Activated CD4-positive, alpha-beta T cell treated with anti-CD3 and anti-CD28 coated beads, Interleukin-2, amount 10 ng/mL, durations not matched to agents 7 days and 5 days (primary cell): ENCODE results near the gene STAB2. TPM values are rescaled to one million over a fixed set of nuclear protein-coding genes. Genes with fewer than 3 reads are reported as not detected.

Source experiments
- CTCF ChIA-PET: fragments of 350-600 bp; sonication (Branson Sonifier 250); formaldehyde crosslinking; loops from one replicate; lab custom pipeline; 2021; ENCODE audit warnings: antibody characterized with exemption; lab: Charles Lee
- POLR2A ChIA-PET: fragments of 350-600 bp; sonication (Branson Sonifier 250); formaldehyde crosslinking; loops from one replicate; lab custom pipeline; 2021; ENCODE audit warnings: antibody characterized with exemption; lab: Charles Lee
- DNase-seq: peaks from one replicate; pipeline ENCODE4 v3.0.0-alpha.2; 2020
- H3K27ac Mint-ChIP-seq: one replicate; pipeline ENCODE4 v1.8.0; 2021; ENCODE audit warnings: mild to moderate bottlenecking, moderate library complexity, mixed read lengths
- H3K27me3 Mint-ChIP-seq: one replicate; pipeline ENCODE4 v1.8.0; 2021; ENCODE audit warnings: mixed read lengths
- H3K36me3 Mint-ChIP-seq: one replicate; pipeline ENCODE4 v1.8.0; 2021; ENCODE audit warnings: low read depth, mixed read lengths
- H3K4me1 Mint-ChIP-seq: one replicate; pipeline ENCODE4 v1.8.0; 2021; ENCODE audit warnings: mixed read lengths
- H3K4me3 Mint-ChIP-seq: one replicate; pipeline ENCODE4 v1.8.0; 2021; ENCODE audit warnings: mild to moderate bottlenecking, moderate library complexity, mixed read lengths
- H3K9me3 Mint-ChIP-seq: one replicate; pipeline ENCODE4 v1.8.0; 2021; ENCODE audit warnings: mixed read lengths
- total RNA-seq, 2 experiments: library from RNA; stranded (reverse); gene quantifications; one replicate each; pipeline ENCODE4 v1.2.3, GENCODE V29; 2021

The STAB2 gene
- total RNA-seq, 2 experiments from 2014 or later, result not detected

DNA sequence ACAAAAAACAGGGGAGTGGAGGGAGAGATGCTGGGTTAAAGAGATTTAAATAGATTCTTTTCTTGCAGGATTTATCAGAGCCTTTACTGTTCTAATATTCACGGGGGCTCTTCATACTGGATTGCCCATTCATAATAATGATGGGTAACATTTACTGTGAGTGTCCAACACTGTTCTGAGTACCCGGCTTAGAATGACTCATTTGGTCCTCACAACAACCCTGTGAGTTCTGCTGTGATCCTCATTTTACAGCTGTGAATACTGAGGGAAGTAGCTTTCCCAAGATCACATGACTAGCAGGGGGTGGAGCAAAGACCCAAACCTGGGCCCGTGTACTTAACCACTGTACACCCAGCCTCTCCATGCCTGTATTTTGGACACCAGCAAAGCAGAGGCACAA, 140.6 kb downstream of the STAB2 start:
- Mint-ChIP-seq H3K4me1 (no peaks in the 10 kb centered on the region), H3K36me3 (no peaks in the 10 kb centered on the region), H3K27ac (no peak overlapping the region), H3K4me3 (no peak overlapping the region), H3K27me3 (no peaks in the 10 kb centered on the region), H3K9me3 (no peaks in the 10 kb centered on the region)
- ChIA-PET POLR2A (no interaction called here), CTCF (no interaction called here)
- no peak for DNase-seq

DNA sequence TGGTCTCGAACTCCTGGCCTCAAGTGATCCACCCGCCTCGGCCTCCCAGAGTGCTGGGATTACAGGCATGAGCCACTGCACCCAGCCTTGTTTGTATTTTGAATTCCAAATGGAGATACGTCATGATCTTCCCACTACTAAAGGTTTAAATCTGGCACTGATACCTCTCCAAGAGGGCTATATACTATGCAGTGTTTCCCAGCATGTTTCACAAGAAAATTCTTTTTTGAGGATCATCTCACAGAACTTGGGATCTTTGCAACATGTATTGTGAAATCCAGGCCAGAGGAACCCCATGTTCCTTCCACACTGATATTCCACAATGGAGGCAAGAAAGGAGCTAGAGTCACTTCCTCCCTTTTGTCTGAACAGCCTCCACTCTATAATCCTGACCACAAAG, 141.2 kb downstream of the STAB2 start:
- ChIA-PET CTCF (no interaction called here), POLR2A (no interaction called here)
- H3K27me3 Mint-ChIP-seq, result no peaks in the 10 kb centered on the region
- H3K27ac Mint-ChIP-seq, result no peak overlapping the region
- no peak overlapping the region for H3K4me3 Mint-ChIP-seq
- DNase-seq, result no peak
- H3K9me3 Mint-ChIP-seq, result no peaks in the 10 kb centered on the region
- no peaks in the 10 kb centered on the region for H3K4me1 Mint-ChIP-seq
- no peaks in the 10 kb centered on the region for H3K36me3 Mint-ChIP-seq

DNA sequence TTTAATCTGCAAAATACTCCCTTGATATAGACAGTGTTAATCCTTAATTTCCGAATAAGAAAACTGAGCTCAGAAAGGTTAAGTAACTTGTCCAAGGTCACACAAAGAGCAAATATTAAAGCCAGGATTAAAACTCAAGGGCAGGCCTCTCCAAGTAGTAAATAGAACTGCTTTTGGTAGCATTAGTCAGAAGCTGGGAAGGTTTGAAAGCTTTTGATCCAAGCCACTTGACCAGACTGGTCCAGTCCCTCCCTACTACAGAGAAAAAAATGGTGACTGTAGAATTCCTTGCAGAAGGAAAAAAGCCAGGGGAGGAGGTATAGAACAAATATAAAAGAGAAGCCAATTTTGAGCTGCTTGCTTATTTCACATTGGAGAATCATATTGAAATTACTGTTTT, 142.4 kb downstream of the STAB2 start:
- H3K9me3 Mint-ChIP-seq, result no peaks in the 10 kb centered on the region
- CTCF ChIA-PET, result no interaction called here
- no peak overlapping the region for H3K27ac Mint-ChIP-seq
- H3K4me1 Mint-ChIP-seq, result no peaks in the 10 kb centered on the region
- H3K4me3 Mint-ChIP-seq, result no peak overlapping the region
- no peak for DNase-seq
- POLR2A ChIA-PET, result no interaction called here
- no peaks in the 10 kb centered on the region for H3K36me3 Mint-ChIP-seq
- no peaks in the 10 kb centered on the region for H3K27me3 Mint-ChIP-seq

DNA sequence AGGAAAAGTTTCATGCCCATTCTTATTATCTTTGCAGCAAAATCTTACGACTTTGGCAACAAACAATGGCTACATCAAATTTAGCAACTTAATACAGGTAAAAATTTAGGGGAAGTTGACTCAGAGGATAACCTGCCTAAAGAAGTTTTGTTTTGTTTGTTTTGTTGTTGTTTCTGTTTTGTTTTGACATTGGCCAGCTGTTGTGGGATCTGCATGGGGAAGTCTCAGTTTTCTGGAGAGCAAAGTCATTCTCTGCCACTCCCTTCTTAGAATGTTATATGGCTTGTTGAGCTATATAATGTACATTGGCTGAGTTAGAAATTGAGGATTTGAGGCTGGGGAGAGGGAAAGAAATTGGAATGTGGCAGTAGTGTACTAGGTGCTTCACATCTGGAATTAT, 144.5 kb downstream of the STAB2 start:
- Mint-ChIP-seq H3K4me1 (no peaks in the 10 kb centered on the region), H3K36me3 (no peaks in the 10 kb centered on the region), H3K27me3 (no peaks in the 10 kb centered on the region), H3K4me3 (no peak overlapping the region), H3K27ac (no peak overlapping the region), H3K9me3 (no peaks in the 10 kb centered on the region)
- CTCF ChIA-PET, result no interaction called here
- DNase-seq, result no peak
- POLR2A ChIA-PET, result no interaction called here

DNA sequence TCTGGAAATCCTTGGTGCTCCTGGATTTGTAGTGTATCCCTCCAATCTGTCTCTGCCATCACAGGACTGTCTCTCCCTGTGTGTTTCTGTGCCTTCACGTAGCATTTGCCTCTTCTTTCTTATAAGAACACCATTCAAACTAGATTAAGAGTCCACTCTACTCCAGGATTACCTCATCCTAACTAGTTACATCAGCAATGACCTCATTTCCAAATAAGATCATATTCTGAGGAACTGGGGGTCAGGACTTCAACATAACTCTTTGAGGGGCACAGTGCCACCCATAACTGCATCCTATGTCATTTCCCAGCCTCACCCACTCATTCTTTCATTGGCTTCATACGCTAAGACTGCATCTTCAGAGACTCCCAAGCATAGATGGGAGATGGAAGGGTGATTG, 147.8 kb downstream of the STAB2 start:
- H3K27ac Mint-ChIP-seq, result no peak overlapping the region
- POLR2A ChIA-PET, result no interaction called here
- H3K4me3 Mint-ChIP-seq, result no peak overlapping the region
- no peaks in the 10 kb centered on the region for H3K27me3 Mint-ChIP-seq
- no peaks in the 10 kb centered on the region for H3K36me3 Mint-ChIP-seq
- no peaks in the 10 kb centered on the region for H3K4me1 Mint-ChIP-seq
- H3K9me3 Mint-ChIP-seq, result no peaks in the 10 kb centered on the region
- DNase-seq, result no peak
- CTCF ChIA-PET, result no interaction called here

DNA sequence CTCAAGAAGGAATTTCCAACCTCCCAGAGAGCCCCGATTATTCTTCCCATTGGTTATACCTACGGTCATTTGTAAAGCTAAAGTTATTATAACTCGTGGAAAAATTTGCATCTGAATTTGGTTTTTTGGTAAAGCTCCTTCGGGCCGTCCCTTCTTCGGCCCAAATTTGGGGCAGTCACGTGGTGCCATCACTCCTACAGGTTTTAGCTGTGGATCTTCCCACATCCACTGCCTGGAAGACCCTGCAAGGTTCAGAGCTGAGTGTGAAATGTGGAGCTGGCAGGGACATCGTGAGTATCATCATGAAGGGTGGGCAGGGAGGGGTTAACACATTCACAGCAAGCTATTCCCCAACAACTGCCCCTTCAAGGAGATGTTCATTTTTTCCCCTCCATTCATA, 148.2 kb downstream of the STAB2 start:
- H3K4me3 Mint-ChIP-seq, result no peak overlapping the region
- H3K36me3 Mint-ChIP-seq, result no peaks in the 10 kb centered on the region
- no peaks in the 10 kb centered on the region for H3K4me1 Mint-ChIP-seq
- POLR2A ChIA-PET, result no interaction called here
- DNase-seq, result no peak
- CTCF ChIA-PET, result no interaction called here
- no peaks in the 10 kb centered on the region for H3K9me3 Mint-ChIP-seq
- H3K27ac Mint-ChIP-seq, result no peak overlapping the region
- H3K27me3 Mint-ChIP-seq, result peaks cover 3% of the 10 kb centered on the region

DNA sequence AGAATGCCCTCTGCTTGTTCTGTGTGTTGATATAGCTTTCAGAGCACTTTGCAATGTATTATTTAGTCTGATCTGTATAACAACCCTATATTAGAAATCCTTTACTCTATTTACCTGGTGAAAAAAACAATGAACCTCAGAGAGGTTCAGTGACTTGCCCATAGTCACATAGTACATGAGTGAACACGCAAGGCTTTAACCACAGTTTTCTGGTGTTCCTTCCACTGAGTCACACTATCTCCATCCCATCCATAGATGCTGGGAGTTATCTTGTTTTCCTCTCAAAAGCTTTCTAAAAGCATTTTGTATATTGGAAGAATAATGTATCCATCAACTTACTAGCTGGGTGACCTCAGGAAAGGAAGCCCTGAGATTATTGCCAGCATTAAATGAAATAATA, 149.5 kb downstream of the STAB2 start:
- H3K27me3 Mint-ChIP-seq, result peaks cover 5% of the 10 kb centered on the region
- H3K36me3 Mint-ChIP-seq, result no peaks in the 10 kb centered on the region
- no peaks in the 10 kb centered on the region for H3K9me3 Mint-ChIP-seq
- no peak overlapping the region for H3K27ac Mint-ChIP-seq
- no peaks in the 10 kb centered on the region for H3K4me1 Mint-ChIP-seq
- ChIA-PET CTCF (no interaction called here), POLR2A (no interaction called here)
- DNase-seq, result no peak
- no peak overlapping the region for H3K4me3 Mint-ChIP-seq

DNA sequence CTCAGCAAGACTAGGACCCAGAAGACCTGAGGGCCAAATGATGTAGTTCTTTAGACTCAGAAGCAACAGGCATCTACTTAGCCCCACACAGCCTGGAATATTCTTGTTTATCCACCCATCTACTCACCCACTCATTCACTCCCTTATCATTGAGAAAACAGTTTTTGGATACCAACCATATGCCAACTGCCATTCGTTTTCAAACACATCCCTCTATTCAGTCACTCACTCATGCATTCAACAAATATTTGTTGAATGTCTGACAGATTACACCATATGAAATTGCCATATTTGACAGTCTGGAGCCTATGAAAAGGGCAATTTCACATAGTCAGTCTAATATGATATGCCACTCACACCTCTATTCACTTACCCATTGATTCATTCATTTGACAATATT, 150.8 kb downstream of the STAB2 start:
- Mint-ChIP-seq H3K9me3 (no peaks in the 10 kb centered on the region), H3K27ac (no peak overlapping the region), H3K36me3 (no peaks in the 10 kb centered on the region), H3K4me1 (no peaks in the 10 kb centered on the region), H3K4me3 (no peak overlapping the region), H3K27me3 (peaks cover 11% of the 10 kb centered on the region)
- CTCF ChIA-PET, result no interaction called here
- no peak for DNase-seq
- POLR2A ChIA-PET, result no interaction called here

DNA sequence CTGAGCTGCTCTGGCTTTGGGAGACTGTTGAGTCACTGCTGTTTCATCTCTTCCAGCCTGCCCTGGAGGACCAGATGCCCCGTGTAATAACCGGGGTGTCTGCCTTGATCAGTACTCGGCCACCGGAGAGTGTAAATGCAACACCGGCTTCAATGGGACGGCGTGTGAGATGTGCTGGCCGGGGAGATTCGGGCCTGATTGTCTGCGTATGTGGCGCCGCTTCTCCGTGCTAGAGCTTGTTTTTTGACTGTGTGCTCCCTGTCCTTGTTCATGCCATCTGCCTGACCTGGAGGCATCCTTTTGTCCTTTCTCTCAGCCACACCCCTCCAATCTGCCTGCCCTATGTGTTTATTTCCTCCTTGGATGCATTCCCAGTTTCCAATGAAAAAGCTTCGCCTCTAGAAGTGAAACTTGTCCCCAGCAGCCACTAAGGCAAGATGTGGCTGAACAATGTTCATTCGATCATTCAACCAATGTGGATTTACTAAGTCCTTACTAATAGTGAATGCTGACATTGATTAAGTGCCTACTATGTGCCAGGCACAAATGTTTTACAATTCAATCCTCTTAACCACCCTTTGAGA, 155.4 kb downstream of the STAB2 start:
- no peaks in the 10 kb centered on the region for H3K36me3 Mint-ChIP-seq
- H3K27me3 Mint-ChIP-seq, result peaks cover 11% of the 10 kb centered on the region
- H3K9me3 Mint-ChIP-seq, result no peaks in the 10 kb centered on the region
- no peak overlapping the region for H3K27ac Mint-ChIP-seq
- DNase-seq, result no peak
- POLR2A ChIA-PET, result no interaction called here
- H3K4me1 Mint-ChIP-seq, result no peaks in the 10 kb centered on the region
- CTCF ChIA-PET, result no interaction called here
- H3K4me3 Mint-ChIP-seq, result no peak overlapping the region

DNA sequence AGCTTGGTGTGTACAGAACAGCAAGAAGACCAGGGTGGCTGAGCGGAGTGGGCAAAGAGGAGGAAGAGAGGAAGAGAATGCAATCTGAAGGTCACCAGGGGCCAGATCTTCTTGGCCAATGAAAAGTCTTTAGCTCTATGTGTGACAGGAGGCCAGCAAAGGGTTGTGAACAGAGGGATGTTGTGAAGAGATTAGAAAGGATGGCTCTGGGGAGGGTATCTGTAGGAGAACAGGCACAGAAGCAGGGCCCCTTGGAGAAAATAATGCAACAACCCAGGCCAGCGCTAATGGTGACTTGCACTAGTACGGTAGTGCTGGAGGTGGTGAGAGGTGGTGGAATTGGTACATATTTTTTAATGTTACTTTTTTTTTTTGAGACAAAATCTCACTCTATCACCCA, 156.7 kb downstream of the STAB2 start:
- no peak overlapping the region for H3K4me3 Mint-ChIP-seq
- no peak overlapping the region for H3K27ac Mint-ChIP-seq
- ChIA-PET CTCF (no interaction called here), POLR2A (no interaction called here)
- peaks cover 11% of the 10 kb centered on the region for H3K27me3 Mint-ChIP-seq
- no peaks in the 10 kb centered on the region for H3K4me1 Mint-ChIP-seq
- no peaks in the 10 kb centered on the region for H3K36me3 Mint-ChIP-seq
- no peak for DNase-seq
- H3K9me3 Mint-ChIP-seq, result no peaks in the 10 kb centered on the region

DNA sequence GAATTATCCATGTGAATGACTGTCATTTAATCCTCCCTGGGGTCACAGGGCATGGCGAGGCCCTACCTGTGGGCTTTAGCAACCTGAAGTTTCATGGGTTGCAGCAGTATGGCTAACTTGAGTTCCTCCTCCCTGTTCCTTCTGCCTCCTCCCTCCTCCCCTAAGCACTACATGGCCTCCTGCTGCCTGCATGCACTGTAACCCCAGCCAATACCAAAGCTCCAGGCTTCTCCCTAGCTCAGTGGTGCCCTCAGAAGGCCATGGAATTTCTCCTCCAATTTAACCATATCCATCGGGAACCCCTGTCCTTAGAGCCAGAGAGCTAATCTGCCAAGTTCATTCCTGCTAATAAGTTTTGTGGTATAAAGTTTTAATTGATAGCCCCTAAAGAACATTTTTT, 158.9 kb downstream of the STAB2 start:
- Mint-ChIP-seq H3K4me3 (no peak overlapping the region), H3K27ac (no peak overlapping the region), H3K4me1 (no peaks in the 10 kb centered on the region), H3K36me3 (no peaks in the 10 kb centered on the region), H3K9me3 (no peaks in the 10 kb centered on the region), H3K27me3 (peaks cover 8% of the 10 kb centered on the region)
- CTCF ChIA-PET, result interaction anchor here (0.7 kb wide), 1 partner anchor 1729 kb away, joined by 3 read pairs; no protein-coding TSS in a partner anchor
- no peak for DNase-seq
- POLR2A ChIA-PET, result no interaction called here

DNA sequence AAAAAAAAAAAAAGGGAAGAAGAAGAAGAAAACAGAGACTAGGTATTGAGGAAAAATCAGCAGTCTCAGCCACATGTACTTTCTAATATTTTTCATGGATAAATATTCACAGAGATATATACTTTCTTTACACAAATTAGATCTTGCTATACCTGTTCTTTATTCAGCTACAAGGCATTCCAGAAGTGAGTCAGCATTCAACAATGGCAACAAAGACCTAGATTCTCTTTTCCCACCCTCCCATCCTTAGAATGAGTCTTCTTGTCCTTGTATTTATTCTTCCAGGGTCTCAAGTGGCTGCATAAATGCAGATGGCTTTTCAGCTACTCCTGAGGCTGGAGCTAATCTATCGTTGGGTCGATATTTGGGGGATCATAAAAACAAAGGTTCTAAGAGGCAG, 160.9 kb downstream of the STAB2 start:
- H3K27ac Mint-ChIP-seq, result no peak overlapping the region

DNA sequence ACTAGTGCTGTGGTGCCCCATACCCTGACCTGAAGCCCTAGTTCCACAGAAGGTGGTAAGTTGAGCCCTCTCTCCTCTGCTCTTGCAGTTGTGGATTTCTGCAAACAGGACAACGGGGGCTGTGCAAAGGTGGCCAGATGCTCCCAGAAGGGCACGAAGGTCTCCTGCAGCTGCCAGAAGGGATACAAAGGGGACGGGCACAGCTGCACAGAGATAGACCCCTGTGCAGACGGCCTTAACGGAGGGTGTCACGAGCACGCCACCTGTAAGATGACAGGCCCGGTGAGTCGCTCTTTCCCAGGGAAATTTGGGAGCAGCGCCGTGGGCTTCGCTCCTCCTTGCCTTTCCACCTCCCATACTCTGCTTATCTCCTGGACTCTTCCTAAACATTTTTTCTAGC, 161.8 kb downstream of the STAB2 start:
- no peak overlapping the region for H3K4me3 Mint-ChIP-seq
- ChIA-PET POLR2A (no interaction called here), CTCF (interaction anchor here (1.1 kb wide), 1 partner anchor 9 kb away, joined by 3 read pairs; no protein-coding TSS in a partner anchor)
- no peaks in the 10 kb centered on the region for H3K36me3 Mint-ChIP-seq
- peaks cover 1% of the 10 kb centered on the region for H3K27me3 Mint-ChIP-seq
- no peak for DNase-seq
- no peaks in the 10 kb centered on the region for H3K4me1 Mint-ChIP-seq
- no peak overlapping the region for H3K27ac Mint-ChIP-seq
- H3K9me3 Mint-ChIP-seq, result no peaks in the 10 kb centered on the region

More for the DNA sequence above, 160.9 kb downstream of the STAB2 start:
- ChIA-PET CTCF (interaction anchor here (1.1 kb wide), 1 partner anchor 8 kb away, joined by 3 read pairs; no protein-coding TSS in a partner anchor), POLR2A (no interaction called here)
- no peaks in the 10 kb centered on the region for H3K9me3 Mint-ChIP-seq
- peaks cover 1% of the 10 kb centered on the region for H3K27me3 Mint-ChIP-seq
- H3K36me3 Mint-ChIP-seq, result no peaks in the 10 kb centered on the region
- DNase-seq, result no peak
- H3K4me1 Mint-ChIP-seq, result no peaks in the 10 kb centered on the region
- no peak overlapping the region for H3K4me3 Mint-ChIP-seq

DNA sequence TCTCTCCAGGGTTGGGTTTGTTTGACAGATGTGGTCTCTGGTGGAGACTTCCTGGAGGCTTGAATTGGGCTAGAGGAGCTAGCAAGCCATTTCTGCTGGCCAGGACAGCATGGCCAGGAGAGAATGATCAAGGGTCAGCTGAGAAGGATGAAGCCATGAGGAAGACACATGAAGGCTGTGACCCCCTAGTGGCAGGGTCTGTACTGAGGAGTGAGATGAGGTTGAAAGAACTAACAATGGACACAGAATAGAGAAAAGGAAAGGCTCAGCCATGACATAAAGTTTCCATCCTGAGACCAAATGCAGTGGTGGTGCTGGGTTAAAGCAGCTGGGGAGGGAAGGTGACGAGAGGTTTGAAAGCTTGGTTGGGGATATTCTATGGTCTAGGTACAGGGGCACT, 164.1 kb downstream of the STAB2 start:
- DNase-seq, result no peak
- no peak overlapping the region for H3K4me3 Mint-ChIP-seq
- H3K27me3 Mint-ChIP-seq, result peaks cover 1% of the 10 kb centered on the region
- CTCF ChIA-PET, result no interaction called here
- POLR2A ChIA-PET, result no interaction called here
- H3K36me3 Mint-ChIP-seq, result no peaks in the 10 kb centered on the region
- no peaks in the 10 kb centered on the region for H3K4me1 Mint-ChIP-seq
- H3K9me3 Mint-ChIP-seq, result no peaks in the 10 kb centered on the region
- H3K27ac Mint-ChIP-seq, result no peak overlapping the region
